Fibroblast of mammary gland (primary cell): ENCODE results near the gene CD300LF.

ENCODE experiments used
- DNase-seq: peaks from one replicate; pipeline ENCODE4 v3.0.0-alpha.2; 2010; ENCODE audit warnings: low read depth
- H3K4me3 ChIP-seq: 2 replicates; pipeline ENCODE4 v1.5.1; 2011; ENCODE audit warnings: low read depth, mild to moderate bottlenecking, low read length, moderate library complexity; ENCODE audit not compliant: control insufficient read depth
- TF ChIP-seq, protein P1 (sequence below): conservative IDR thresholded peaks from 2 replicates; pipeline ENCODE4 v1.5.1; 2011; ENCODE audit warnings: low read depth, low read length, inconsistent platforms; ENCODE audit not compliant: control insufficient read depth, insufficient read depth

The CD300LF gene

DNA sequence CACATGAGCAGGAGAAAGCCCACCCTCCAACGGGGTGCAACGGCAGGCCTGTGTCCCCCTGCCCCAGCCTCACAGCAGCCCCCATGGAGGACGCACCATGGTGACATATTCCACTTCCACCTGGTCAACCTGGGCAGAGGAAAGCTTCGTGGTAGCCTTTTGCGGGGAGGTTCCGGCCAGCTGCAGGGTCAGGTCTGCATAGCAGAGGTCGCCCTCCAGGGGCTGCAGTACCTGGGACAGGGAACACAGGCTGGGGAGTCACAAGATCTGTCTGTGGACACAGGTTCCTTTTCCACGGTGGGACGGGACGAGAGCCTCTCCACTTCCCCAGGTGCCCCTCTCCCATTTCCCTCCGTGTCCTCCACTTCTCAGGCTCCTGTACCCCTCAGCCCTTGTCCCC lies 17.1 kb downstream of the CD300LF start:
- TF ChIP-seq, protein P1, sequence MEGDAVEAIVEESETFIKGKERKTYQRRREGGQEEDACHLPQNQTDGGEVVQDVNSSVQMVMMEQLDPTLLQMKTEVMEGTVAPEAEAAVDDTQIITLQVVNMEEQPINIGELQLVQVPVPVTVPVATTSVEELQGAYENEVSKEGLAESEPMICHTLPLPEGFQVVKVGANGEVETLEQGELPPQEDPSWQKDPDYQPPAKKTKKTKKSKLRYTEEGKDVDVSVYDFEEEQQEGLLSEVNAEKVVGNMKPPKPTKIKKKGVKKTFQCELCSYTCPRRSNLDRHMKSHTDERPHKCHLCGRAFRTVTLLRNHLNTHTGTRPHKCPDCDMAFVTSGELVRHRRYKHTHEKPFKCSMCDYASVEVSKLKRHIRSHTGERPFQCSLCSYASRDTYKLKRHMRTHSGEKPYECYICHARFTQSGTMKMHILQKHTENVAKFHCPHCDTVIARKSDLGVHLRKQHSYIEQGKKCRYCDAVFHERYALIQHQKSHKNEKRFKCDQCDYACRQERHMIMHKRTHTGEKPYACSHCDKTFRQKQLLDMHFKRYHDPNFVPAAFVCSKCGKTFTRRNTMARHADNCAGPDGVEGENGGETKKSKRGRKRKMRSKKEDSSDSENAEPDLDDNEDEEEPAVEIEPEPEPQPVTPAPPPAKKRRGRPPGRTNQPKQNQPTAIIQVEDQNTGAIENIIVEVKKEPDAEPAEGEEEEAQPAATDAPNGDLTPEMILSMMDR = no peak
- no peak overlapping the region for H3K4me3 ChIP-seq
- no peak for DNase-seq

DNA sequence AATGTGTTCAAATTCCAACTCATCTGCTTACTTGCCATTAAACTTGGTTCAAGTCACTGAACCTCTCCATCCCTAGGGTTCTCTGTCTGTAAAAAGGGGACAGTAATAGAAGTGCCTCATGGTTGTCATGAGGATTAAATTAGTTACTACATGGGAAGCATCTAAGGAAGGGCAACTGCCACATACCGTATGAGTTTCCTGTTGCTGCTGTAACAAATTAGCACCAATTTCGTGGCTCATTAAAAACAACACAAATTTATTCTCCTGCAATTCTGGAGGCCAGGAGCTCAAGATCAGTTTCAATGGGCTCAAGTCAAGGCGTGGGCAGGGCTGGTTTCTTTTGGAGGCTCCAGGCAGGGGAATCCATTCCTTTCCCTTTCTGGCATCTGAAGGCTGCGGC lies 18.6 kb downstream of the CD300LF start:
- H3K4me3 ChIP-seq = no peak overlapping the region
- TF ChIP-seq, protein P1 = no peak
- no peak for DNase-seq

DNA sequence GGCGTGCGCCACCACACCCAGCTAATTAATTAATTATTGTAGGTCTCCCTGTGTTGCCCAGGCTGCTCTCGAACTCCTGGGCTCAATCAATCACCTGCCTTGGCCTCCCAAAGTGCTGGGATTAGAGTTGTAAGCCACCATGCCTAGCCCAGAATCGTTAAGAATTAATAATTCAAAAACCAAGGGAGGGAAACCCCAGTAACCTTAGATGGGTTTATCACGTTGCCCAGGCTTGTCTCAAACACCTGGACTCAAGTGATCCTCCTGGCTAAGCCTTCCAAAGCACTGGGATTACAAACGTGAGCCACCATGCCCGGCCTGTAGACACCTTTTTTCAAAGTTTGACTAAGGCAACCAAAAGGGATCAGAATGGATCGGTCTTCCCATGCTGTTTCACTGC lies 21.6 kb downstream of the CD300LF start:
- no peak for DNase-seq
- no peak overlapping the region for H3K4me3 ChIP-seq
- TF ChIP-seq, protein P1 = no peak

DNA sequence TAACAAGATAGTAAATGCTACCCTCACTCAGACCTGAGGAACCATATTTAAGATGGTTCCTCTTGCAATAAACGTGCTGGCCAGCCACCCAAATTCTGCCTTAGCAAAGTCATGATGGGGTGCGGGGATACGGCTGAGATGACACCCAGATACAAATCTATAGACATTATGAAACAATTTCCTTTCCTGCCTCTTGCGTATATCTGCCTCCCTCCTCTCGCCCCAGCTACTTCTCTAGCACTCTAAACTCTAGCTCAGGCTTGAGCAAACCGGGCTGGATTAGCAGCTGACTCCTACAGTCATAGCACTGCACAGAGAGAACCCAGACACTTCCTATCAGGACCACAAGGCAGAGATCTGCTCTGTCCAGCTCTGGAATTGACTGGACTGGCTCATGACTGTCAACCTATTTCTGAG lies 22.3 kb downstream of the CD300LF start:
- H3K4me3 ChIP-seq = no peak overlapping the region
- TF ChIP-seq, protein P1 = no peak
- no peak for DNase-seq

DNA sequence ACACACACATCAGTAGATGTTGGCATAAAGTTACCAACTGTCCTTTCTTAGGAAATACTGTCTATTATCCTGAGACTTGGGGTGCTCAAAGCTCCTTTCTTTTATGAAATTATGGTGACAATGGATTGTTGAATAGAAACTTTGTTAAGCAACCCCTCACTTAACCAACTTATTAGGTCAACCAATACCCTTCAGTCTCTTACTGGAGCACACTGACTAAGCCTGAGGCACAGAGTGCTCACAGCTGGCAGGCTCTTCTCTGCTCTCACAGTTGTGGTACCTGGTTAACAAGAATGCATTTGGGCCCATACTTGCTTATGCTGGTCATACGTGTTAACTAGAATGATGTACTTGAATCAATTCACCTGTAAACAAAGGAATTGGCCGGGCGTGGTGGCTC lies 24.8 kb downstream of the CD300LF start:
- TF ChIP-seq, protein P1 = no peak
- DNase-seq = no peak
- no peak overlapping the region for H3K4me3 ChIP-seq

DNA sequence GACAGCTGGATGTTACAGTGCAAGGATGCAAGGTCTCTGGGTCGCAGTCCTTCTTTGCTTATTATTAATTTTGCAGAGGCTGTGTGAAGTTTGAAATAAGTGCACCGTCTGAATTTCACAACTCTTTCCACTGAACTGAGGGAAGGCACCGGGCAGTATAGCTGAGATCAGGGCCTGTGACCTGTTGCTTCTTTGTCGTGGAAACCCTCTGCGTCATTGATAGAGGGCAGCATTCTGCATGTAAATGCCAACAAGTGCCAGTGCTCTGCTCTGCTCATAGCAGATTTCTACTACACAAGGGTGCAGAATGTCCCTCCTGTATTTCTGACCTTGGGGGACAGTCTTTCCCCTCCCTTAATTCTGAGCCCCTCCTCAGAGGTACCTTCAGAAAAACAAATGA lies 26.0 kb downstream of the CD300LF start:
- DNase-seq = no peak
- TF ChIP-seq, protein P1 = no peak
- H3K4me3 ChIP-seq = no peak overlapping the region

DNA sequence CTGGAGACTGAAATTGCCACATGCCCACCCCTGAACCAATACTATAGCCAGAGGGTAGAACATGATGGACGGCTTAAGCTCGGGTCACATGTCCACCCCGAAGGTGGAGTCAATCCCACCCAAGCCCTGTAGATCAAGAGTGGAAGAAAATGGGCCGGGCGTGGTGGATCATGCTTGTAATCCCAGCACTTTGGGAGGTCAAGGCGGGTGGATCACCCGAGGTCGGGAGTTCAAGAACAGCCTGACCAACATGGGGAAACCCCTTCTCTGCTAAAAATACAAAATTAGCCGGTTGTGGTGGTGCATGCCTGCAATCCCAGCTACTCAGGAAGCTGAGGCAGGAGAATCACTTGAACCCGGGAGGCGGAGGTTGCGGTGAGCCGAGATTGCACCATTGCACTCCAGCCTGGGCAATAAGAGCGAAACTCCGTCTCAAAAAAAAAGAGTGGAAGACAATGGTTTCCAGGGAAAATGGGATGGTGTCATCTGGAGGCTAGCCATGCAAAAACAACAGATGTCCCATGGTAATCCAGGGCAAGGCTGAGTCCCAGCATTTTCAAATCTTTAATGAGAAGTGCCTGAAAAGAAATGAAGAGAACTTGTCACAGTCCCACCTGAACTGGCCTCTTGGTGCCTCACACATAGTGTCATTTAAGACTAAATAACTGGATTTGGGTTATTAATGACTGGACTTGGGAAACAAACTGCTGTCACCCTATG lies 30.1 kb downstream of the CD300LF start:
- H3K4me3 ChIP-seq = no peak overlapping the region
- DNase-seq = no peak
- TF ChIP-seq, protein P1 = no peak
